Measurements from ENCODE around the gene ST8SIA2.
"Not testable (repeated sequence)": the region's sequence is repeated elsewhere in the genome, so short reads cannot be mapped to it uniquely, and the experiment has no call there.

The ST8SIA2 gene

GRCh38 chr15:92466834-92467233 is 73.2 kb downstream of the ST8SIA2 start:
- TF ChIP-seq CTCF (IDR thresholded peaks at IDR 0.05) = no peak
- no peak for TF ChIP-seq ZFX (IDR thresholded peaks at IDR 0.05; ENCODE audit: borderline replicate concordance)

GRCh38 chr15:92467245-92467644 is 73.6 kb downstream of the ST8SIA2 start:
- H3K27ac ChIP-seq = no peak overlapping the region
- no peak for TF ChIP-seq CTCF (IDR thresholded peaks at IDR 0.05)
- no peak for TF ChIP-seq ZFX (IDR thresholded peaks at IDR 0.05; ENCODE audit: borderline replicate concordance)

More at GRCh38 chr15:92466834-92467233, 73.2 kb downstream of the ST8SIA2 start:
- no peak overlapping the region for H3K27ac ChIP-seq

- no peak overlapping the region for H3K27ac ChIP-seq
- TF ChIP-seq CTCF (IDR thresholded peaks at IDR 0.05) (no peak), ZFX (IDR thresholded peaks at IDR 0.05; ENCODE audit: borderline replicate concordance) (no peak)
Observed at GRCh38 chr15:92468991-92469390, 75.3 kb downstream of the ST8SIA2 start.

- TF ChIP-seq ZFX (IDR thresholded peaks at IDR 0.05; ENCODE audit: borderline replicate concordance) (no peak), CTCF (IDR thresholded peaks at IDR 0.05) (no peak)
Observed at GRCh38 chr15:92471288-92471687, 77.6 kb downstream of the ST8SIA2 start.

GRCh38 chr15:92473756-92474155 is 80.1 kb downstream of the ST8SIA2 start:
- no peak overlapping the region for H3K27ac ChIP-seq
- no peak for TF ChIP-seq CTCF (IDR thresholded peaks at IDR 0.05)
- no peak for TF ChIP-seq ZFX (IDR thresholded peaks at IDR 0.05; ENCODE audit: borderline replicate concordance)

More at GRCh38 chr15:92471288-92471687, 77.6 kb downstream of the ST8SIA2 start:
- no peak overlapping the region for H3K27ac ChIP-seq

- not testable (repeated sequence) for H3K27ac ChIP-seq
Observed at GRCh38 chr15:92479730-92480129, 86.0 kb downstream of the ST8SIA2 start.

- no peak overlapping the region for H3K27ac ChIP-seq
- TF ChIP-seq ZFX (IDR thresholded peaks at IDR 0.05; ENCODE audit: borderline replicate concordance) (no peak), CTCF (IDR thresholded peaks at IDR 0.05) (no peak)
Observed at GRCh38 chr15:92480361-92480760, 86.7 kb downstream of the ST8SIA2 start.

- TF ChIP-seq CTCF (IDR thresholded peaks at IDR 0.05) (no peak), ZFX (IDR thresholded peaks at IDR 0.05; ENCODE audit: borderline replicate concordance) (no peak)
Observed at GRCh38 chr15:92485441-92485840, 91.8 kb downstream of the ST8SIA2 start.

More at GRCh38 chr15:92485441-92485840, 91.8 kb downstream of the ST8SIA2 start:
- no peak overlapping the region for H3K27ac ChIP-seq
